Measurements from ENCODE around the gene PDE8A.

Gene PDE8A

GRCh38 chr15:85149465-85150129 lies 167.9 kb downstream of the PDE8A start:
- Histone ChIP-seq H3K9me3 (replicated peaks in 1 of 11) (peaks cover 0 to 17% (median 4%) of the 10 kb centered on the region in 11 experiments; a peak in 9 of 22 replicates), H3K27ac (no peak overlapping the region), H3K4me2 (no peak overlapping the region), H3K9ac (no peak overlapping the region), H3K27me3 (no peaks in the 10 kb centered on the region), H3K4me1 (no peaks in the 10 kb centered on the region), H4K20me1 (no peaks in the 10 kb centered on the region), H3K36me3 (no peaks in the 10 kb centered on the region), H3K4me3 (no peak overlapping the region)
- TF ChIP-seq Cebpa-rat (IDR thresholded peaks at IDR 0.05), result no peak

- no peak for TF ChIP-seq Cebpa-rat (IDR thresholded peaks at IDR 0.05)
- Histone ChIP-seq H3K27ac (no peak overlapping the region), H3K27me3 (no peaks in the 10 kb centered on the region), H3K4me1 (no peaks in the 10 kb centered on the region), H3K4me3 (no peak overlapping the region), H3K9me3 (replicated peaks in 1 of 11) (peaks cover 0 to 17% (median 4%) of the 10 kb centered on the region in 11 experiments; a peak in 9 of 22 replicates), H3K4me2 (no peak overlapping the region), H3K9ac (no peak overlapping the region), H3K36me3 (no peaks in the 10 kb centered on the region), H4K20me1 (no peaks in the 10 kb centered on the region)
Observed at GRCh38 chr15:85150130-85150480, 168.4 kb downstream of the PDE8A start.

GRCh38 chr15:85151145-85151544 lies 169.5 kb downstream of the PDE8A start:
- no peak overlapping the region for H3K9ac ChIP-seq
- H3K36me3 ChIP-seq, result no peaks in the 10 kb centered on the region
- no peak for TF ChIP-seq Cebpa-rat (IDR thresholded peaks at IDR 0.05)
- H3K9me3 ChIP-seq (replicated peaks in 1 of 11), result peaks cover 0 to 17% (median 4%) of the 10 kb centered on the region in 11 experiments; a peak in 9 of 22 replicates
- H3K4me2 ChIP-seq, result no peak overlapping the region
- H3K27me3 ChIP-seq, result no peaks in the 10 kb centered on the region
- H3K4me3 ChIP-seq, result no peak overlapping the region
- H4K20me1 ChIP-seq, result no peaks in the 10 kb centered on the region
- H3K4me1 ChIP-seq, result no peaks in the 10 kb centered on the region
- H3K27ac ChIP-seq, result no peak overlapping the region

- peaks cover 0 to 17% (median 4%) of the 10 kb centered on the region in 11 experiments; a peak in 9 of 22 replicates for H3K9me3 ChIP-seq (replicated peaks in 1 of 11)
- H3K27ac ChIP-seq, result no peak overlapping the region
- TF ChIP-seq Cebpa-rat (IDR thresholded peaks at IDR 0.05), result no peak
- H3K4me1 ChIP-seq, result no peaks in the 10 kb centered on the region
- no peak overlapping the region for H3K9ac ChIP-seq
- H4K20me1 ChIP-seq, result no peaks in the 10 kb centered on the region
- H3K27me3 ChIP-seq, result no peaks in the 10 kb centered on the region
- H3K36me3 ChIP-seq, result no peaks in the 10 kb centered on the region
- no peak overlapping the region for H3K4me2 ChIP-seq
- no peak overlapping the region for H3K4me3 ChIP-seq
Observed at GRCh38 chr15:85151861-85152260, 170.2 kb downstream of the PDE8A start.

- H3K4me1 ChIP-seq, result no peaks in the 10 kb centered on the region
- H3K9ac ChIP-seq, result no peak overlapping the region
- no peak for TF ChIP-seq Cebpa-rat (IDR thresholded peaks at IDR 0.05)
- H3K4me2 ChIP-seq, result no peak overlapping the region
- H3K36me3 ChIP-seq, result no peaks in the 10 kb centered on the region
- H3K27ac ChIP-seq, result no peak overlapping the region
- no peak overlapping the region for H3K4me3 ChIP-seq
- H4K20me1 ChIP-seq, result no peaks in the 10 kb centered on the region
- H3K27me3 ChIP-seq, result no peaks in the 10 kb centered on the region
- H3K9me3 ChIP-seq (replicated peaks in 1 of 11), result peaks cover 0 to 17% (median 4%) of the 10 kb centered on the region in 11 experiments; a peak in 9 of 22 replicates
Observed at GRCh38 chr15:85154061-85154460, 172.4 kb downstream of the PDE8A start.

- Histone ChIP-seq H3K4me2 (no peak overlapping the region), H3K36me3 (no peaks in the 10 kb centered on the region), H3K9ac (no peak overlapping the region), H3K27ac (no peak overlapping the region), H3K4me3 (no peak overlapping the region), H4K20me1 (no peaks in the 10 kb centered on the region), H3K4me1 (no peaks in the 10 kb centered on the region), H3K27me3 (no peaks in the 10 kb centered on the region), H3K9me3 (replicated peaks in 1 of 11) (peaks cover 0 to 17% (median 4%) of the 10 kb centered on the region in 11 experiments; a peak in 9 of 22 replicates)
- TF ChIP-seq Cebpa-rat (IDR thresholded peaks at IDR 0.05), result no peak
Observed at GRCh38 chr15:85155360-85155759, 173.7 kb downstream of the PDE8A start.

GRCh38 chr15:85155857-85156256 lies 174.2 kb downstream of the PDE8A start:
- H4K20me1 ChIP-seq, result no peaks in the 10 kb centered on the region
- H3K9ac ChIP-seq, result no peak overlapping the region
- no peak for TF ChIP-seq Cebpa-rat (IDR thresholded peaks at IDR 0.05)
- H3K4me2 ChIP-seq, result no peak overlapping the region
- no peaks in the 10 kb centered on the region for H3K36me3 ChIP-seq
- no peaks in the 10 kb centered on the region for H3K4me1 ChIP-seq
- H3K4me3 ChIP-seq, result no peak overlapping the region
- H3K27me3 ChIP-seq, result no peaks in the 10 kb centered on the region
- H3K27ac ChIP-seq, result no peak overlapping the region
- peaks cover 0 to 17% (median 4%) of the 10 kb centered on the region in 11 experiments; a peak in 9 of 22 replicates for H3K9me3 ChIP-seq (replicated peaks in 1 of 11)

- Histone ChIP-seq H3K27me3 (no peaks in the 10 kb centered on the region), H3K27ac (no peak overlapping the region), H3K9me3 (replicated peaks in 1 of 11) (peaks cover 5 to 24% (median 10%) of the 10 kb centered on the region in 11 experiments; a peak in 16 of 22 replicates), H3K4me3 (no peak overlapping the region), H3K4me2 (no peak overlapping the region), H3K9ac (no peak overlapping the region), H4K20me1 (no peaks in the 10 kb centered on the region), H3K4me1 (no peaks in the 10 kb centered on the region), H3K36me3 (no peaks in the 10 kb centered on the region)
- TF ChIP-seq Cebpa-rat (IDR thresholded peaks at IDR 0.05), result no peak
Observed at GRCh38 chr15:85157344-85157743, 175.7 kb downstream of the PDE8A start.

GRCh38 chr15:85162237-85162636 lies 180.6 kb downstream of the PDE8A start:
- no peak overlapping the region for H3K4me2 ChIP-seq
- H3K27me3 ChIP-seq, result no peaks in the 10 kb centered on the region
- no peaks in the 10 kb centered on the region for H3K36me3 ChIP-seq
- H3K9ac ChIP-seq, result no peak overlapping the region
- H3K4me3 ChIP-seq, result no peak overlapping the region
- H3K4me1 ChIP-seq, result no peaks in the 10 kb centered on the region
- no peak overlapping the region for H3K27ac ChIP-seq
- TF ChIP-seq Cebpa-rat (IDR thresholded peaks at IDR 0.05), result no peak
- peaks cover 21 to 37% (median 27%) of the 10 kb centered on the region in 11 experiments for H3K9me3 ChIP-seq (replicated peaks in 1 of 11)
- no peaks in the 10 kb centered on the region for H4K20me1 ChIP-seq

GRCh38 chr15:85164841-85165466 lies 183.3 kb downstream of the PDE8A start:
- H3K4me1 ChIP-seq, result no peaks in the 10 kb centered on the region
- H3K27ac ChIP-seq, result no peak overlapping the region
- H3K27me3 ChIP-seq, result no peaks in the 10 kb centered on the region
- TF ChIP-seq Cebpa-rat (IDR thresholded peaks at IDR 0.05), result no peak
- no peaks in the 10 kb centered on the region for H4K20me1 ChIP-seq
- peaks cover 26 to 49% (median 36%) of the 10 kb centered on the region in 11 experiments for H3K9me3 ChIP-seq (replicated peaks in 1 of 11)
- no peak overlapping the region for H3K4me3 ChIP-seq
- H3K36me3 ChIP-seq, result no peaks in the 10 kb centered on the region
- H3K9ac ChIP-seq, result no peak overlapping the region
- H3K4me2 ChIP-seq, result no peak overlapping the region
